GM19099 (cell line): ENCODE results near the gene WNK1.

Experiments used
- POLR2A ChIP-seq: IDR thresholded peaks from 3 replicates; pipeline ENCODE4 v1.6.1; 2011; ENCODE audit warnings: low read depth; ENCODE audit not compliant: insufficient read length; ENCODE audit errors: extremely low read depth

Gene WNK1

DNA sequence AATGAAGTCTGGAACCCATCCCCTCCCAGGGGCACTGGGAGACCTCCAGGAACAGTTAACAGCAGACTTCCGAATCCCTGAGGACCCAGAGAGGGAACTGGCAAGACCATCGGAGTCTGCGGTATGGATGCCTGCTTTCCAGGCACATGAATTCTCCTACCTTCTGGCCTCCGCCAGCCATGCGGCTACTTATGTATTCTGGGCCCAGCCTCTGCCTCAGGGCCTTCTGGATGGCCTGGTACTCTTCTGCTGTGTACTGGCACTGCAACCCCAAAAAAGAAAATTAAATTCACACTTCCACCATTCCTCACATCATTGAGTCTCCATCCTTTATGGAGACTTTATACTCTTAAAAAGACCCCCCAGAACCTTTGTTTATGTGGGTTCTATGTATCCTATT lies 178.7 kb downstream of the WNK1 start:
- TF ChIP-seq POLR2A = no peak

DNA sequence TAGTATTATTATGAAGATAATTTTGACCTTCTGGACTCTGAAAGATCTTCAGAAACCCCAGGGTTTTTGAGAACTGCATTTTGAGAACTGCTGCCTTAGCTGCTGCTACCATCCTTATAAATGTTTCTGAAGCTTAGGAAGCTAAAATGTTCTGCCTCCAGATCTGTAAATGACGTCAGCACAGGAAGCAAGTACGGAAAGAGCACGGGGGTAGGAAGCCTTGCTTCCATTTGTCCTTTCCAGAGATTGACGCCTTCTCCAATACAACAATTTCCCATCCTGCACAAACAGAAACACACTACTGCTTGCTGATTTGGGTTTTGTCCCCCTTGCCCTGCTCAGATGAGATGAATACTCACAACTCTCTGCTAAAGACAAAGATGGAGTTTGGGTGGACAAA lies 179.2 kb downstream of the WNK1 start:
- no peak for TF ChIP-seq POLR2A

DNA sequence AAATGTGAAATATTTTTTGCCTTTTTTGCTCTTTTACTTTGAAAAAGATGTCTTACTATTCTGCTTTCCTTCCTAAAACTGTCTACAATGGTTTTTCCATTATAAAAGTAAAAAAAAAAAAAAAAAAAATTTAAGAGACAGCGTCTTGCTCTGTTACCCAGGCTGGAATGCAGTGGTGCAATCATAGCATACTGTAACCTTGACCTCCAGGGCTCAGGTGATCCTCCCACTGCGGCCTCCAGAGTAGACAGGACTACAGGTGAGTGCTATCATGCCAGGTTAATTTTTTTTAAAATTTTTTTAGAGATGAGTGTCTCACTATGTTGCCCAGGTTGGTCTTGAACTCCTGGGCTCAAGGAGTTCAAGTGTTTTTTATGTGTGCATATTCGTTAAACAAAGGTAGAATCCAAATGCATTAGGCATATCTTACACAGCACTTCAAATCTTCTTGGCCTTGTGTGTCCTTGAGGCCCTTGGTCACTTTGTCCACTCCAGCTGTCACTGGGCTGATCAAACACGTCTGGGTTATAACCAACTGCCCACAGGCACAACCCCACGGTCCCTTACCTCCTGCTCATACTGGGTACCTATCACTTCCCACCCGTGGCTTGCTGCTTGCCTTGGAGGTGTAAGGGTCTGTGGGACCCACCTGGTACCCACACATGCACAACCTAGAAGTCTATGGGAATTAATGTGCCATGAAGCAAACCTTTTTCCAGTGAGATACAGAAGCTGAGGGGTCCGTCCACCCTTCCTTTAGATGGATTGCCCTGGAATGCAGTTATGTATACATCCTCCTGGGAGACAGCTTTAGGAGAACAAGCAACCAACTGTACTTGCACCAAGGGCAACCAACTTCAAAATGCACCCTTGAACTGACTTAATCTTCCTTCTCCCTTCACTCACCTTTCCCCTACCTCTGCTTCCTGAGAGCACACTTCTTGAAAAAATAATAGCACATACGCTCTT lies 184.3 kb downstream of the WNK1 start:
- TF ChIP-seq POLR2A = no peak

DNA sequence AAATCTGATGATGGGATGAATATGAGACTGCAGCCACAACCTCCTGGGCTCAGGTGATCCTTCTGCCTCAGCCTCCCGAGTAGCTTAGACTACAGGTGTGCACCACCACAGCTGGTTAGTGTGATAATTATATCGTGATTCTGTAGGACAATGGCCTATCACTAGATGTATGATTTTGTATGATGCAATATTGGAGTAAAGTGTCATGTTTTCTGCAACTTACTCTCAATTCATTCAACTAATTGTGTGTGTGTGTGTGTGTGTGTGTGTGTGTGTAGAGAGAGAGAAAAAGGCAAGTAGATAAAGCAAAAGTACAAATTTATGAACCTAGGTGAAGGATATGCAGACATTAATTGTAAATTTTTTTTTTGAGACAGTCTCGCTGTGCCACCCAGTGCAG lies 186.4 kb downstream of the WNK1 start:
- TF ChIP-seq POLR2A = no peak

DNA sequence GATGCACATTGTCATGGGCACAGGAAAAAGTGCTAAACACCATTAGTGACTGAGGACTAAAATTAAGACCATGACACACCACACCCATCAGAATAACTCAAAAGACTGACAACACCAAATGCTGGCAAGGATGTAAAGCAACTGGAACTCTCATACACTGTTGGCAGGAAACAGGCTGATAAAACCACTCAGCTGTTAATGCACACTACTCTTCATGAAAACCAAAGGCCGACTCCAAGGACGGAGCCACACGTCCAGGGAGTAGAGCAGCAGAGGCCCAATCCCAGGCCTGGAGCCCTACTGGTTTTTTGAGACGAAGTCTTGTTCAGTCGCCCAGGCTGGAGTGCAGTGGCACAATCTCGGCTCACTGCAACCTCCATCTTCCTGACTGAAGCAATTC lies 190.7 kb downstream of the WNK1 start:
- TF ChIP-seq POLR2A = no peak

DNA sequence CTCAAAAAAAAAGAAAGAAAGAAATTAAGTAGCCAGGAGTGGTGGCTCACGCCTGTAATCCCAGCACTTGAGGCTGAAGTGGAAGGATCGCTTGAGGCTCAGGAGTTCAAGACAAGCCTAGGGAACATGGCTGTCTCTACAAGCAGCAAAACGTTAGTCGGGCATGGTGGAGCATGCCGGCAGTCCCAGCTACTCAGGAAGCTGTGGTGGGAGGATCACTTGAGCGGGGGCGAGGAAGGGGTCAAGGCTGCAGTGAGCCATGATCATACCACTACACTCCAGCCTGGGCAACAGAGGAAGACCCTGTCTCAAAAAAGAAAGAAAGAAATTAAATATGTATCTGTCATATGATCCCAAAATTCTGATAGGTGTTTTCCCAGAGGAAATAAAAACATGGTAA lies 191.8 kb downstream of the WNK1 start:
- TF ChIP-seq POLR2A = no peak

DNA sequence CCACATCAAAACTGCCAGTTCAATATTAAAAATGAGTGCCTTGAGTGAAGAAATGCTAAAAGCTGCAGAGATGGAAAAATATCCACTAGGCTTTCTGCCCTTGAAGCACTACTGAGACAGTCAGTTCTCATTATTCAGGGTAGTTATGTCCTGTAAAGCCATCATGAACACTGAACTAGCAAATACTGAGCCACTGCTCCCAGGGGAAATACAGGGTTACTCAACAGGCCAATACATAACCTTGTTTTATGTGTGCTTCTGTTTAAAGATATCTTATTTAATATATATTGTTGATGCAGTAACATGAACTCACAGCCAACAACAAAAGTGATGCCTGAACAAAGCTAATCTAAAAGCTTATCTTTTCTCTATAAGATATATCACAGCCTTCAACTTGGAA lies 193.8 kb downstream of the WNK1 start:
- no peak for TF ChIP-seq POLR2A

DNA sequence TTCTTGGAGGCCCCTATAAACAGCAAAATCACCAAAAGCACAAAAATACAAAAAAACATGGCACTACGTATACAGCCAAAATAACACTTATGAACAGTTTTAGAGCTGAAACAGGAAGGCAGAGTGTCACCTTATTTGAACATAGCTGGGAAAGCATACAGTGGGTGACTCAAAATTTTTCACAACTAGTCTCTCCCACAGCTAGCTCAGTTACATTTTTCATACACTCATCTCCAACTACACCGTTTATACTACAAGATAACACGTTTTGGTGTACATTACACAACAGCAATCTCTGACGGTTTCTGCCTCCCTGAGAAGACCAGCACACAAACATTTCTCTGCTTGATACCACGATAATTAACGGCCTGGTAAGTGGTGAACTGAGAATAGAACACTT lies 194.3 kb downstream of the WNK1 start:
- no peak for TF ChIP-seq POLR2A

DNA sequence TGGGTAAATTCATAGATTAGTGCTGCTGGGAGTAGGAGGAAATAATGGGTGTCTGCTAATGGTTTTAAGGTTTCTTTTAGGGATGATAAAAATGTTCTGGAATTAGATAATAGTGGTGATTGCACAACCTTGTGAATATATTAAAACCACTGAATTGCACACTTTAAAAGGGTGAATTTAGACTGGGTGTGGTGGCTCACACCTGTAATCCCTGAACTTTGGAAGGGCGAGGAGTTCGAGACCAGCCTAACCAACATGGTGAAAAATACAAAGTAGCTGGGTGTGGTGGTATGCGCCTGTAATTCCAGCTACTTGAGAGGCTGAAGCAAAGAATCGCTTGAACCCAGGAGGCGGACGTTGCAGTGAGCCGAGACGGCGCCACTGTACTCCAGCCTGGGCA lies 195.9 kb downstream of the WNK1 start:
- no peak for TF ChIP-seq POLR2A

DNA sequence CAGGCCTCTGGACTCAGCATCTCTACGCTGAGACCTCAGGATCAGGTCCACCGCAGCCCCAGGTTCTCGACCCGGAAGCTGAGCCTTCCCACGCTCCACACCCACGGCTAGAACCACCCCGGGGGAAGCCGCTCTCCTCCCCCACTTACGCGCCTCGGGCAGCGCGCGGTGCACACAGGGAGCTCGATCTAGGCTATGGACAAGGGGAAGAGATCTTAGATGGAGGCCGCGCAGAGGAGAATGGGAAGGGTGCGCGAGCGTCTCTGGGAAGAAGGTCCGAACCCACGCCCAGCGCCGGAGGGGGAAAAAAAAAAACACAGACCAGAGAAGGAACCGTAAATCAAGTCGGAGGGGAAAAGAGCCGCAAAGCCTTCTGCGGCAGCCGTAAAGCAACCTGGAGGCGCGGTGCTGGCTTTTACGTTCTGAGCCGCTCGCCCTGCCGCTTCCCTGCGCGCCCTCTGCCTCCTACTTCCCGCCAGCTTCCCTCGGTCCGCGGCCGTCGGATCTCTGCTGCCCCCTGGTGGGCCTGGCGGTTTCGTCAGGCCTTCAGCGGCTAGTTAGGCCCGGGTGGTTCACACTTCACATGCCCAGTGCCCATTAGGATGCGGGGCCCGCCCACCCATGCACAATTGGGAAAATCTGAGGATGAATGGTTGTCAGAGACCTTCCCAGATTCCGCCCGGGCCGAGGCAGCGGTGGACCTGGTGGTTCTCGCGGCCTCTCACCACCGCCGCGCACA lies 197.2 kb downstream of the WNK1 start, which contains the start of gene RAD52:
TSS of gene RAD52 (minus strand) at position 242 of the 739 bp plus-strand sequence. CDS start 16,636 bp downstream, outside the sequence.
- TF ChIP-seq POLR2A = peak; percentile 92

DNA sequence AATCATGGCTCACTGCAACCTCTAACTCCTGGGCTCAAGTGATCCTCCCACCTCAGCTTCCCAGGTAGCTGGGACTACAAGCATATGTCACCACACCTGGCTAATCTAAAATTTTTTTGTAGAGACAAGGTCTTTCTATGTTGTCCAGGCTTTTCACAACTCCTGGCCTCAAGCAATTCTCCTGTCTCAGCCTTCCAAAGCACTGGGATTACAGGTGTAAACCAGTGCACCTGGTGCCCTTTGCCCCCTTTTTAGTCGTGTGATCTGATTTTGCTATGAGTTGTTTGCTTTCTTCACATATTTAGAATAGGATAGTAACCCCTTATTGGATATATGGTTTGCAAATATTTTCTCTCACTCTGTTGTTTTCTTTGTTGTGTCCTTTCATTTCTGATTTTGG lies 198.8 kb downstream of the WNK1 start:
- TF ChIP-seq POLR2A = no peak

DNA sequence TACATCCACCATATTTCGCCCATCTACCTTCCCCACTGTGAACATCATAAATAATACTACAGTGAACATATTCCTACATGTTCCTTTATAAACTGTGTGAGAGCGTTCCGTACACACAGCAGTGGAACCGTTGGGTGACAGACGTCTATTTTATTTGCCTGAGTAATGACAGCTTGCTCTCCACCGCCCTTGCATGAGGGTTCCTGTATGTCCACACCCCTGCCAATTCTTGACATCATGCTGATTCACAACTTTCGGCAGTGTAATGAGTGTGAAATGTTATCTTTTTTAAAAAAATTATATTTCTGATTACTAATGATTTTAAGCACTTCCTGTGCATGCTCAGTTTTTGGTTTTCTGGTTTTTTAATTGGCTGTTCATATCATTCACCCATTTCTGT lies 201.4 kb downstream of the WNK1 start:
- no peak for TF ChIP-seq POLR2A

DNA sequence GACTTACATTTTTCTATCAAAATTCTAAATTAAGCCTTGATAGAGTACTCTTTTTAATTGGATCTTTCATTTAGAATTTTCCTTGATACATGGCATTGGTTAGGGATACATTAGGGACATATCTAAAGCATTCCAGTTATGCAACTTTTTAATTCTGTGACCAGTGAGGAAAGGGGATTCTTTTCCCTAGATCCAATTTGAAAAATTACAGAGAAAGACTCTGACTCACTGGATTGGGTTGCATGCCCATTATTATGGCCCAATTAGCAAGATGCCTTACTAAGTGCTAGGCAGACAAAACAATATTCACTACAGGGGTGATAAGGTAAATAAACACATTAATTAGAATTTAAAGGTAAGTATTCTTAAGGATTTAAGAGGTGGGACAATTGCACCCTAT lies 202.4 kb downstream of the WNK1 start:
- TF ChIP-seq POLR2A = no peak

DNA sequence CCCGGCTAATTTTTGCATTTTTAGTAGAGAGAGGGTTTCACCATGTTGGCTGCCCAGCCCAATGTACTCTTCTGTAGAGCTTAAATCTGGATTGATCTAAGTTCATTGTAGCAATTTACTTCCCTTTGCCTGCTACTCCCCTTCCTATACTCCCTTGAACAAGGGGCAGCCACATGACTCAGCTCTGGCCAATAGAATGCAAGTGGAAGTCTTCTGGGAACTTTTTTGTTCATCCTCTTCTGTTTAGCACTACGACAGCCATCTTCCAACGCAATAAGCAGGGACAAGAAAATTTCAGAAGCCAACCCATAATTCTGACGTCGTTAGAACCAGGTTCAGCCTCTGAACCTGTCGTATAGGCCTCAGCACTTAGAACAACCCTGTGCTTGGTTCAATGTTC lies 203.6 kb downstream of the WNK1 start:
- TF ChIP-seq POLR2A = no peak

DNA sequence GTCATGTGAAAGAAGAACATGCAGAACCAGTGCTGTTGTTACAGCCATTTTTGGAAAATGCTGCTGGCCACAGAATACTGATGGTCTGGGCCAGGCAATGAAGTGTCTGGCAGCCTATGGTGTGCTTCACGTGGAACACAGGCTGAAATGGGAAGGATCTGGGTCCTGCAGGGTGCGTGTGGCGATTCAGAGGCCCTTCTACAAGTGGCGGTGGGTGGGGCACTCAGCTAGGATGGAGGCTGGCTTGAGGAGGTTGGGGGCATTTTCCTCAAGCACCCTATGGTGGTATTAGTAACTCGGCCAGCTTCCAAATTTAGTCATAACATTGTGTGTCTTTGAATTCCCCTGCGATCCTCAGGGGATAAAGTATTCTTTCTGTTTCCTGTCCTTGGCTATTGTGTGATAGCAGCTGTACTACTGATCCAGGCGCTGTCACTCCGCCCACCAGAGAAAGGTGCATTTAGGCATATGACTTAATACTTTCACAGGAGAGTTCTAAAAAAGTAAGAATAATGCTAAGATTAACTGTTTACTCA lies 206.3 kb downstream of the WNK1 start:
- peak; percentile 21 for TF ChIP-seq POLR2A
